Measurements from ENCODE around the gene TARM1. TPM values are rescaled to one million over a fixed set of nuclear protein-coding genes. Genes with fewer than 3 reads are reported as not detected.

TARM1 gene
- total and polyA plus RNA-seq, 2 of the 8 experiments (the other 6 are each of a cell fraction or from before 2014, with no cell fraction given): not detected

DNA sequence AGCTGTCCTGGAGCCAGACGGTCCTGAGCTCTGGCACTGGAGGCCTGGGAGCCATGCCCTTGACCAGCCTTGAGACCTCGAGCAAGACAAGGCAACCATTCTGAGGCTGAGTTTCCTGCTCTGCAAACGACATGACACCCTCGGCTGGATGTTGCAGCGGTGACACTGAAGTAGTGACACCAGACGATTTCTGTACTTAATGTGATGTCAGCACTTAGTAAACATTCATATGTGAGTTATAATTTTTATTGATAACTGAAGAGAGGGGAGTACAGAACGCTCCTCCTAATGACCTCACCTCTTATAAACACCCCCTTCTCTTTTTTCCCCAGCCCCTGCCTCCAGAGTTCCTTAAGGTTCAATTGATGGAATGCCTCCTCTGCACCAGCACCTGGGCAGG is 27.3 kb upstream of the TARM1 start:
- no peaks in the 10 kb centered on the region for H3K9me3 ChIP-seq (ENCODE audit: insufficient read depth in 2 of 2, low read depth in 1 of 2, low read length in 1 of 2)
- no peak overlapping the region for H3K18ac ChIP-seq (ENCODE audit: extremely low read depth, low read length)
- H3K27ac ChIP-seq (ENCODE audit: low read depth, low read length): no peak overlapping the region
- H3K36me3 ChIP-seq (ENCODE audit: control insufficient read depth in 2 of 4, insufficient read depth in 4 of 4, low read length in 3 of 4): peaks cover 18 to 54% (median 47%) of the 10 kb centered on the region in 4 experiments
- no peak overlapping the region for H3K14ac ChIP-seq (ENCODE audit: insufficient read length)
- DNase-seq (ENCODE audit: low read depth in 1 of 2, low spot score in 2 of 2) (no peak), FAIRE-seq (no peak)
- H4K8ac ChIP-seq (ENCODE audit: extremely low read depth, insufficient read depth, low read length): no peak overlapping the region
- H2BK15ac ChIP-seq (ENCODE audit: low read length): no peak overlapping the region
- no peak overlapping the region for H3K4me2 ChIP-seq (ENCODE audit: insufficient read depth in 1 of 2, low read depth in 2 of 2, low read length in 2 of 2)
- no peak overlapping the region for H3K4me3 ChIP-seq (ENCODE audit: extremely low read depth in 1 of 4, insufficient read depth in 2 of 4, low read depth in 3 of 4, low read length in 4 of 4)
- H3K4ac ChIP-seq (replicated peaks; ENCODE audit: insufficient read length, low read depth, low read length): no peak overlapping the region
- no peak overlapping the region for H3K23ac ChIP-seq (ENCODE audit: insufficient read length)
- H3K9ac ChIP-seq (replicated peaks in 1 of 4; ENCODE audit: extremely low read depth in 1 of 4, low read depth in 3 of 4, low read length in 3 of 4): no peak overlapping the region
- no peaks in the 10 kb centered on the region for H3K27me3 ChIP-seq (replicated peaks in 1 of 4; ENCODE audit: control insufficient read depth in 3 of 4, extremely low read depth in 1 of 4, insufficient read depth in 3 of 4, low read length in 3 of 4)
- no peak overlapping the region for H2BK20ac ChIP-seq (ENCODE audit: low read length)
- H3K79me2 ChIP-seq (ENCODE audit: control insufficient read depth in 1 of 2, insufficient read depth in 2 of 2, low read length in 2 of 2): peaks cover 0 to 6% of the 10 kb centered on the region in 2 experiments; a peak in 2 of 4 replicates
- 0 out of 7 replicates have a peak, but pooled peaks cover 0 to under 1% (median 0%) of the 10 kb centered on the region in 4 experiments for H3K4me1 ChIP-seq (replicated peaks in 1 of 4; ENCODE audit: control insufficient read depth in 3 of 4, insufficient read depth in 4 of 4, low read length in 3 of 4)
- no peak overlapping the region for H2AK5ac ChIP-seq (ENCODE audit: low read depth, low read length)
- ChIA-PET CTCF (ENCODE audit: partially characterized antibody) (no interaction called here), POLR2A (ENCODE audit: partially characterized antibody) (interaction anchor here (0.6 to 9.2 kb wide), 8 partner anchors 8 to 50 kb away, joined by 3 to 116 read pairs (median 4); partner anchors contain the start of genes CNOT3, LENG1, PRPF31 and TFPT)
- no peak overlapping the region for H2BK5ac ChIP-seq (ENCODE audit: low read depth, low read length)
- H4K91ac ChIP-seq (replicated peaks; ENCODE audit: insufficient read length, low read length): no peak overlapping the region
- no peak overlapping the region for H2BK12ac ChIP-seq (ENCODE audit: low read depth, low read length)
- peaks cover 3 to 16% of the 10 kb centered on the region in 2 experiments for H4K20me1 ChIP-seq (replicated peaks in 1 of 2; ENCODE audit: control insufficient read depth in 1 of 2, insufficient read depth in 2 of 2, low read length in 2 of 2)
- 85% methylated on average over 7 of the region's 7 CpGs; no CpG with 5 or more reads in 1 of the 2 experiments for WGBS, 2 experiments (ENCODE audit: extremely low coverage in 1 of 2, insufficient coverage in 1 of 2, insufficient read length in 1 of 2, insufficient replicate concordance in 2 of 2, low coverage in 1 of 2, low lambda C conversion rate in 2 of 2, missing lambda C conversion rate in 1 of 2)
- no peaks in the 10 kb centered on the region for H3K23me2 ChIP-seq (ENCODE audit: low read depth, low read length)
- H2AFZ ChIP-seq (ENCODE audit: low read length): no peak overlapping the region
- no peak overlapping the region for H2BK120ac ChIP-seq (replicated peaks; ENCODE audit: low read depth, low read length)
- TF ChIP-seq POLR2A (IDR thresholded peaks at IDR 0.05; ENCODE audit: control extremely low read depth in 1 of 2, low read depth in 2 of 2, low read length in 2 of 2) (peak in 1 of 2 experiments; percentile 28; a peak in 1 of 3 replicates), PHF8 (conservative IDR thresholded peaks at IDR 0.05; ENCODE audit: low read depth, low read length) (no peak)
- no peak overlapping the region for H4K5ac ChIP-seq (ENCODE audit: insufficient read length, low read depth, low read length)
- no peak overlapping the region for H3K56ac ChIP-seq (replicated peaks; ENCODE audit: insufficient read length, low read depth, low read length)
- H3K79me1 ChIP-seq (ENCODE audit: low read depth, low read length): no peaks in the 10 kb centered on the region; the same call in 1 of the 2 replicates
